CD4-positive, alpha-beta T cell treated with Interleukin-4 for 4 hours (primary cell): ENCODE results near the gene ITFG1.
"Not testable (repeated sequence)": the region's sequence is repeated elsewhere in the genome, so short reads cannot be mapped to it uniquely, and the experiment has no call there.

Source experiments
- DNase-seq: peaks from one replicate; pipeline ENCODE4 v3.0.0-alpha.2; 2020

Gene ITFG1

GRCh38 chr16:47229053-47230050, 231.5 kb downstream of the ITFG1 start:
- no peak for DNase-seq

GRCh38 chr16:47228241-47228640, 232.6 kb downstream of the ITFG1 start:
- DNase-seq = no peak

GRCh38 chr16:47213761-47214440, 247.0 kb downstream of the ITFG1 start:
- no peak for DNase-seq

- no peak for DNase-seq
Observed at GRCh38 chr16:47211218-47211617, 249.6 kb downstream of the ITFG1 start.

- DNase-seq = no peak
Observed at GRCh38 chr16:47204736-47205504, 255.9 kb downstream of the ITFG1 start.

GRCh38 chr16:47203433-47203832, 257.4 kb downstream of the ITFG1 start:
- DNase-seq = not testable (repeated sequence)

- no peak for DNase-seq
Observed at GRCh38 chr16:47198180-47198575, 262.7 kb downstream of the ITFG1 start.

- DNase-seq = no peak
Observed at GRCh38 chr16:47197536-47198179, 263.2 kb downstream of the ITFG1 start.

- DNase-seq = no peak
Observed at GRCh38 chr16:47196457-47196856, 264.4 kb downstream of the ITFG1 start.

GRCh38 chr16:47182318-47182717, 278.5 kb downstream of the ITFG1 start:
- no peak for DNase-seq

- not testable (repeated sequence) for DNase-seq
Observed at GRCh38 chr16:47181066-47181465, 279.8 kb downstream of the ITFG1 start.

- no peak for DNase-seq
Observed at GRCh38 chr16:47180073-47180472, 280.8 kb downstream of the ITFG1 start.

GRCh38 chr16:47175152-47175551, 285.7 kb downstream of the ITFG1 start:
- no peak for DNase-seq

- no peak for DNase-seq
Observed at GRCh38 chr16:47162670-47163420, 298.0 kb downstream of the ITFG1 start.

GRCh38 chr16:47161464-47161863, 299.4 kb downstream of the ITFG1 start:
- DNase-seq = no peak

- DNase-seq = no peak
Observed at GRCh38 chr16:47160422-47160821, 300.4 kb downstream of the ITFG1 start.

GRCh38 chr16:47158992-47159391, 301.9 kb downstream of the ITFG1 start:
- no peak for DNase-seq

GRCh38 chr16:47156680-47157215, 304.1 kb downstream of the ITFG1 start:
- DNase-seq = no peak

- DNase-seq = not testable (repeated sequence)
Observed at GRCh38 chr16:47152501-47152900, 308.4 kb downstream of the ITFG1 start.

GRCh38 chr16:47150067-47150466, 310.8 kb downstream of the ITFG1 start:
- DNase-seq = no peak

GRCh38 chr16:47144559-47144877, 316.3 kb downstream of the ITFG1 start:
- no peak for DNase-seq
